ENCODE data around the gene RASGEF1B. TPM values are rescaled to one million over a fixed set of nuclear protein-coding genes. Genes with fewer than 3 reads are reported as not detected.

The RASGEF1B gene
- total and polyA plus RNA-seq, 4 donors, result 8.9 to 57.4 (median 32.1) TPM

GRCh38 chr4:81422595-81422994 lies 49.1 kb downstream of the RASGEF1B start:
- no peak overlapping the region for H3K27ac ChIP-seq (ENCODE audit: low read depth in 1 of 2, low read length in 2 of 2)
- H3K9me3 ChIP-seq (ENCODE audit: control insufficient read depth in 4 of 4, low read length in 3 of 4), result no peaks in the 10 kb centered on the region
- WGBS, result 37% methylated on average over 1 of the region's 1 CpG
- DNase-seq (ENCODE audit: low spot score), result no peak
- H3K27me3 ChIP-seq (ENCODE audit: control insufficient read depth in 4 of 4, insufficient read depth in 4 of 4, low read length in 3 of 4), result no peaks in the 10 kb centered on the region
- H3K4me3 ChIP-seq (ENCODE audit: low read depth in 1 of 3, low read length in 3 of 3), result no peak overlapping the region
- no peak overlapping the region for H3K9ac ChIP-seq (ENCODE audit: low read depth in 1 of 2, low read length in 2 of 2)
- peaks cover 4 to 27% (median 22%) of the 10 kb centered on the region in 4 donors for H3K36me3 ChIP-seq (ENCODE audit: control insufficient read depth in 4 of 4, insufficient read depth in 3 of 4, low read depth in 1 of 4, low read length in 3 of 4)
- no peak for TF ChIP-seq FOXA2 (IDR thresholded peaks at IDR 0.05)
- no peak for TF ChIP-seq HNF4G (IDR thresholded peaks at IDR 0.05)
- no peak for TF ChIP-seq EGR1 (IDR thresholded peaks at IDR 0.05; ENCODE audit: low read depth in 2 of 2)
- TF ChIP-seq RAD21 (IDR thresholded peaks at IDR 0.05), result no peak
- TF ChIP-seq, protein P1, sequence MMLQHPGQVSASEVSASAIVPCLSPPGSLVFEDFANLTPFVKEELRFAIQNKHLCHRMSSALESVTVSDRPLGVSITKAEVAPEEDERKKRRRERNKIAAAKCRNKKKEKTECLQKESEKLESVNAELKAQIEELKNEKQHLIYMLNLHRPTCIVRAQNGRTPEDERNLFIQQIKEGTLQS (IDR thresholded peaks at IDR 0.05), result no peak
- H3K4me1 ChIP-seq (ENCODE audit: control insufficient read depth in 4 of 4, insufficient read depth in 4 of 4, low read length in 3 of 4), result peaks cover 0 to 2% (median 0%) of the 10 kb centered on the region in 4 donors

- no peaks in the 10 kb centered on the region for H3K27me3 ChIP-seq (ENCODE audit: control insufficient read depth in 4 of 4, insufficient read depth in 4 of 4, low read length in 3 of 4)
- H3K4me3 ChIP-seq (ENCODE audit: low read depth in 1 of 3, low read length in 3 of 3), result no peak overlapping the region
- WGBS, result 77% methylated on average over 6 of the region's 6 CpGs
- H3K9ac ChIP-seq (ENCODE audit: low read depth in 1 of 2, low read length in 2 of 2), result no peak overlapping the region
- DNase-seq (ENCODE audit: low spot score), result no peak
- peaks cover 4 to 19% (median 13%) of the 10 kb centered on the region in 4 donors for H3K36me3 ChIP-seq (ENCODE audit: control insufficient read depth in 4 of 4, insufficient read depth in 3 of 4, low read depth in 1 of 4, low read length in 3 of 4)
- TF ChIP-seq GABPA (IDR thresholded peaks at IDR 0.05 in 1 of 2, conservative IDR thresholded peaks at IDR 0.05 in 1 of 2) (no peak), RXRA (IDR thresholded peaks at IDR 0.05) (no peak), RAD21 (IDR thresholded peaks at IDR 0.05) (no peak), JUND (IDR thresholded peaks at IDR 0.05) (peak in 1 of 2 donors; percentile 39)
- no peak overlapping the region for H3K27ac ChIP-seq (ENCODE audit: low read depth in 1 of 2, low read length in 2 of 2)
- peaks cover 0 to 2% (median 0%) of the 10 kb centered on the region in 4 donors for H3K4me1 ChIP-seq (ENCODE audit: control insufficient read depth in 4 of 4, insufficient read depth in 4 of 4, low read length in 3 of 4)
- no peaks in the 10 kb centered on the region for H3K9me3 ChIP-seq (ENCODE audit: control insufficient read depth in 4 of 4, low read length in 3 of 4)
These were observed 50.1 kb downstream of the RASGEF1B start for GRCh38 chr4:81421346-81422218.

DNA sequence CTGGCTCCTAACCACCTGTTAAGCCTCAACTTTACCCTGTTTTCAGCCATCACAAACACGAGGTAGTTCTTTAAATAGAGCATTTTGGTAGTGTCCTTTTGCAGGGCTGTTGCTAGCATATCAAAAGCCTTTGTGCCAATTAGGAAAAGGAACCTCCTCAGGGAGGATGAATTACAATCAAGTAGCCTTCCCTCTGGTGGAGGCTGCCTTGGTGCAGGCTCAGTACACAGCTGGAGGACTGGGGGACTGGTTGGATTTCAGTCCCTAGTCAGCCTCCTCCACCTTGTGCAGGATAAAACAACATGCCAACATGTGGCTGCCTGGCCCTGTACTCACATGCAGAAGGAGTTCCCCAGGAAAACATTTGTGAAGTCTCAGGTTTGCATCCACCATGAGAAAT lies 53.1 kb downstream of the RASGEF1B start:
- Histone ChIP-seq H3K36me3 (ENCODE audit: control insufficient read depth in 4 of 4, insufficient read depth in 3 of 4, low read depth in 1 of 4, low read length in 3 of 4) (no peaks in the 10 kb centered on the region), H3K9ac (ENCODE audit: low read depth in 1 of 2, low read length in 2 of 2) (no peak overlapping the region), H3K27ac (ENCODE audit: low read depth in 1 of 2, low read length in 2 of 2) (no peak overlapping the region), H3K9me3 (ENCODE audit: control insufficient read depth in 4 of 4, low read length in 3 of 4) (no peaks in the 10 kb centered on the region), H3K4me3 (ENCODE audit: low read depth in 1 of 3, low read length in 3 of 3) (no peak overlapping the region), H3K27me3 (ENCODE audit: control insufficient read depth in 4 of 4, insufficient read depth in 4 of 4, low read length in 3 of 4) (no peaks in the 10 kb centered on the region), H3K4me1 (ENCODE audit: control insufficient read depth in 4 of 4, insufficient read depth in 4 of 4, low read length in 3 of 4) (peaks cover 0 to 2% (median 0%) of the 10 kb centered on the region in 4 donors)
- TF ChIP-seq, protein P2, sequence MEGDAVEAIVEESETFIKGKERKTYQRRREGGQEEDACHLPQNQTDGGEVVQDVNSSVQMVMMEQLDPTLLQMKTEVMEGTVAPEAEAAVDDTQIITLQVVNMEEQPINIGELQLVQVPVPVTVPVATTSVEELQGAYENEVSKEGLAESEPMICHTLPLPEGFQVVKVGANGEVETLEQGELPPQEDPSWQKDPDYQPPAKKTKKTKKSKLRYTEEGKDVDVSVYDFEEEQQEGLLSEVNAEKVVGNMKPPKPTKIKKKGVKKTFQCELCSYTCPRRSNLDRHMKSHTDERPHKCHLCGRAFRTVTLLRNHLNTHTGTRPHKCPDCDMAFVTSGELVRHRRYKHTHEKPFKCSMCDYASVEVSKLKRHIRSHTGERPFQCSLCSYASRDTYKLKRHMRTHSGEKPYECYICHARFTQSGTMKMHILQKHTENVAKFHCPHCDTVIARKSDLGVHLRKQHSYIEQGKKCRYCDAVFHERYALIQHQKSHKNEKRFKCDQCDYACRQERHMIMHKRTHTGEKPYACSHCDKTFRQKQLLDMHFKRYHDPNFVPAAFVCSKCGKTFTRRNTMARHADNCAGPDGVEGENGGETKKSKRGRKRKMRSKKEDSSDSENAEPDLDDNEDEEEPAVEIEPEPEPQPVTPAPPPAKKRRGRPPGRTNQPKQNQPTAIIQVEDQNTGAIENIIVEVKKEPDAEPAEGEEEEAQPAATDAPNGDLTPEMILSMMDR (IDR thresholded peaks at IDR 0.05; ENCODE audit: low read depth, low read length, missing input control), result no peak
- no peak for TF ChIP-seq YY1 (IDR thresholded peaks at IDR 0.05)
- TF ChIP-seq, protein P1 (IDR thresholded peaks at IDR 0.05), result no peak
- TF ChIP-seq GABPA (IDR thresholded peaks at IDR 0.05 in 1 of 2, conservative IDR thresholded peaks at IDR 0.05 in 1 of 2), result no peak
- TF ChIP-seq FOXA2 (IDR thresholded peaks at IDR 0.05), result no peak
- TF ChIP-seq FOXA1 (IDR thresholded peaks at IDR 0.05), result no peak
- no peak for TF ChIP-seq SP1 (IDR thresholded peaks at IDR 0.05)
- no peak for TF ChIP-seq RXRA (IDR thresholded peaks at IDR 0.05)
- TF ChIP-seq REST (IDR thresholded peaks at IDR 0.05), result no peak
- TF ChIP-seq, protein P3, sequence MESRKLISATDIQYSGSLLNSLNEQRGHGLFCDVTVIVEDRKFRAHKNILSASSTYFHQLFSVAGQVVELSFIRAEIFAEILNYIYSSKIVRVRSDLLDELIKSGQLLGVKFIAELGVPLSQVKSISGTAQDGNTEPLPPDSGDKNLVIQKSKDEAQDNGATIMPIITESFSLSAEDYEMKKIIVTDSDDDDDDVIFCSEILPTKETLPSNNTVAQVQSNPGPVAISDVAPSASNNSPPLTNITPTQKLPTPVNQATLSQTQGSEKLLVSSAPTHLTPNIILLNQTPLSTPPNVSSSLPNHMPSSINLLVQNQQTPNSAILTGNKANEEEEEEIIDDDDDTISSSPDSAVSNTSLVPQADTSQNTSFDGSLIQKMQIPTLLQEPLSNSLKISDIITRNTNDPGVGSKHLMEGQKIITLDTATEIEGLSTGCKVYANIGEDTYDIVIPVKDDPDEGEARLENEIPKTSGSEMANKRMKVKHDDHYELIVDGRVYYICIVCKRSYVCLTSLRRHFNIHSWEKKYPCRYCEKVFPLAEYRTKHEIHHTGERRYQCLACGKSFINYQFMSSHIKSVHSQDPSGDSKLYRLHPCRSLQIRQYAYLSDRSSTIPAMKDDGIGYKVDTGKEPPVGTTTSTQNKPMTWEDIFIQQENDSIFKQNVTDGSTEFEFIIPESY (IDR thresholded peaks at IDR 0.05), result no peak
- no peak for TF ChIP-seq EGR1 (IDR thresholded peaks at IDR 0.05; ENCODE audit: low read depth in 2 of 2)
- no peak for TF ChIP-seq MAX (IDR thresholded peaks at IDR 0.05)
- TF ChIP-seq NR2F2 (IDR thresholded peaks at IDR 0.05), result no peak
- no peak for TF ChIP-seq HNF4G (IDR thresholded peaks at IDR 0.05)
- WGBS, result 67% methylated on average over 1 of the region's 1 CpG
- no peak for DNase-seq (ENCODE audit: low spot score)

All from liver (tissue), 9 donors.